Measurements from ENCODE around the gene STX10. TPM values are rescaled to one million over a fixed set of nuclear protein-coding genes. Genes with fewer than 3 reads are reported as not detected.

STX10 gene
- total and polyA plus RNA-seq, 9 of the 15 experiments (the other 6 are each of a cell fraction or from before 2014, with no cell fraction given): 0.51 to 66.3 (median 31.0) TPM

DNA sequence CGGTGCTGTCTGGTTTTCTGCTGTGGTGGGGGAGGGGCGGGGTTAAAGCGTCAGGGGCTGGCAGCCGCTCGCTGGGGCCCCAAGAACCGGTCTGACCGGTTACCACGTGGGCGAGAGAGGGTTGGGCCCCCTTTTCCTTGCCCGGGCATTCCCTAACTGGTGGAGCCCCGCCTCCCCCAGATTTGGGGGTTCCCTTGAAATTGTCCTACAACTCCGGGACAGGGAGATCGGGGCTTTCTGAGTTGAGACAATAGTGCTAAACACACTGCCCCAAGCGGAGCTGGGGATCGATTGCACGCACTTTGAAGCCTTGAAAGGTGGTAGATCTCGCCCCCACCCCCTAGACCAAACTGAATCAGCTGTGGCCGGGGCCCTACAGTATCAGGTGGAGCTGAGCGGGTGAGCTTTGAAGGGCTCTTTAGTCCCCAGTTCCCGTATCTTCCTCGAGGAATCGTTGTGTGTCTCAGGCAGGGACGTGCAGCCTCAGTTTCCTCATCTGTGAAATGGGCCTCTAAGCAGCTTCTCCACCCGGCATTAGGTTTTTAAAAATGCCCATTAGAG lies 4.8 kb upstream of the STX10 start (continued):
- TF ChIP-seq, protein P1, sequence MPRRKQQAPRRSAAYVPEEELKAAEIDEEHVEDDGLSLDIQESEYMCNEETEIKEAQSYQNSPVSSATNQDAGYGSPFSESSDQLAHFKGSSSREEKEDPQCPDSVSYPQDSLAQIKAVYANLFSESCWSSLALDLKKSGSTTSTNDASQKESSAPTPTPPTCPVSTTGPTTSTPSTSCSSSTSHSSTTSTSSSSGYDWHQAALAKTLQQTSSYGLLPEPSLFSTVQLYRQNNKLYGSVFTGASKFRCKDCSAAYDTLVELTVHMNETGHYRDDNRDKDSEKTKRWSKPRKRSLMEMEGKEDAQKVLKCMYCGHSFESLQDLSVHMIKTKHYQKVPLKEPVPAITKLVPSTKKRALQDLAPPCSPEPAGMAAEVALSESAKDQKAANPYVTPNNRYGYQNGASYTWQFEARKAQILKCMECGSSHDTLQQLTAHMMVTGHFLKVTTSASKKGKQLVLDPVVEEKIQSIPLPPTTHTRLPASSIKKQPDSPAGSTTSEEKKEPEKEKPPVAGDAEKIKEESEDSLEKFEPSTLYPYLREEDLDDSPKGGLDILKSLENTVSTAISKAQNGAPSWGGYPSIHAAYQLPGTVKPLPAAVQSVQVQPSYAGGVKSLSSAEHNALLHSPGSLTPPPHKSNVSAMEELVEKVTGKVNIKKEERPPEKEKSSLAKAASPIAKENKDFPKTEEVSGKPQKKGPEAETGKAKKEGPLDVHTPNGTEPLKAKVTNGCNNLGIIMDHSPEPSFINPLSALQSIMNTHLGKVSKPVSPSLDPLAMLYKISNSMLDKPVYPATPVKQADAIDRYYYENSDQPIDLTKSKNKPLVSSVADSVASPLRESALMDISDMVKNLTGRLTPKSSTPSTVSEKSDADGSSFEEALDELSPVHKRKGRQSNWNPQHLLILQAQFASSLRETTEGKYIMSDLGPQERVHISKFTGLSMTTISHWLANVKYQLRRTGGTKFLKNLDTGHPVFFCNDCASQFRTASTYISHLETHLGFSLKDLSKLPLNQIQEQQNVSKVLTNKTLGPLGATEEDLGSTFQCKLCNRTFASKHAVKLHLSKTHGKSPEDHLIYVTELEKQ (CRISPR knock-in tag; IDR thresholded peaks at IDR 0.05): no peak
- TF ChIP-seq, protein P2, sequence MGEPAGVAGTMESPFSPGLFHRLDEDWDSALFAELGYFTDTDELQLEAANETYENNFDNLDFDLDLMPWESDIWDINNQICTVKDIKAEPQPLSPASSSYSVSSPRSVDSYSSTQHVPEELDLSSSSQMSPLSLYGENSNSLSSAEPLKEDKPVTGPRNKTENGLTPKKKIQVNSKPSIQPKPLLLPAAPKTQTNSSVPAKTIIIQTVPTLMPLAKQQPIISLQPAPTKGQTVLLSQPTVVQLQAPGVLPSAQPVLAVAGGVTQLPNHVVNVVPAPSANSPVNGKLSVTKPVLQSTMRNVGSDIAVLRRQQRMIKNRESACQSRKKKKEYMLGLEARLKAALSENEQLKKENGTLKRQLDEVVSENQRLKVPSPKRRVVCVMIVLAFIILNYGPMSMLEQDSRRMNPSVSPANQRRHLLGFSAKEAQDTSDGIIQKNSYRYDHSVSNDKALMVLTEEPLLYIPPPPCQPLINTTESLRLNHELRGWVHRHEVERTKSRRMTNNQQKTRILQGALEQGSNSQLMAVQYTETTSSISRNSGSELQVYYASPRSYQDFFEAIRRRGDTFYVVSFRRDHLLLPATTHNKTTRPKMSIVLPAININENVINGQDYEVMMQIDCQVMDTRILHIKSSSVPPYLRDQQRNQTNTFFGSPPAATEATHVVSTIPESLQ (CRISPR knock-in tag; IDR thresholded peaks at IDR 0.05): no peak
- TF ChIP-seq ZNF133 (CRISPR knock-in tag; IDR thresholded peaks at IDR 0.05): no peak
- TF ChIP-seq ZNF589 (CRISPR knock-in tag; IDR thresholded peaks at IDR 0.05; ENCODE audit: low read depth): peak; percentile 47; the same call in 1 of the 2 replicates
- TF ChIP-seq POLR3G (IDR thresholded peaks at IDR 0.05; ENCODE audit: extremely low read depth, insufficient read length, insufficient replicate concordance): no peak
- TF ChIP-seq, protein P3, sequence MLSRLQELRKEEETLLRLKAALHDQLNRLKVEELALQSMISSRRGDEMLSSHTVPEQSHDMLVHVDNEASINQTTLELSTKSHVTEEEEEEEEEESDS (CRISPR knock-in tag; IDR thresholded peaks at IDR 0.05): no peak
- TF ChIP-seq CCAR2 (IDR thresholded peaks at IDR 0.05; ENCODE audit: low read depth, low read length): no peak
- 0 out of 2 replicates have a peak, but pooled peaks have one; percentile 32 for TF ChIP-seq ZNF77 (CRISPR knock-in tag; IDR thresholded peaks at IDR 0.05)
- TF ChIP-seq, protein P4, sequence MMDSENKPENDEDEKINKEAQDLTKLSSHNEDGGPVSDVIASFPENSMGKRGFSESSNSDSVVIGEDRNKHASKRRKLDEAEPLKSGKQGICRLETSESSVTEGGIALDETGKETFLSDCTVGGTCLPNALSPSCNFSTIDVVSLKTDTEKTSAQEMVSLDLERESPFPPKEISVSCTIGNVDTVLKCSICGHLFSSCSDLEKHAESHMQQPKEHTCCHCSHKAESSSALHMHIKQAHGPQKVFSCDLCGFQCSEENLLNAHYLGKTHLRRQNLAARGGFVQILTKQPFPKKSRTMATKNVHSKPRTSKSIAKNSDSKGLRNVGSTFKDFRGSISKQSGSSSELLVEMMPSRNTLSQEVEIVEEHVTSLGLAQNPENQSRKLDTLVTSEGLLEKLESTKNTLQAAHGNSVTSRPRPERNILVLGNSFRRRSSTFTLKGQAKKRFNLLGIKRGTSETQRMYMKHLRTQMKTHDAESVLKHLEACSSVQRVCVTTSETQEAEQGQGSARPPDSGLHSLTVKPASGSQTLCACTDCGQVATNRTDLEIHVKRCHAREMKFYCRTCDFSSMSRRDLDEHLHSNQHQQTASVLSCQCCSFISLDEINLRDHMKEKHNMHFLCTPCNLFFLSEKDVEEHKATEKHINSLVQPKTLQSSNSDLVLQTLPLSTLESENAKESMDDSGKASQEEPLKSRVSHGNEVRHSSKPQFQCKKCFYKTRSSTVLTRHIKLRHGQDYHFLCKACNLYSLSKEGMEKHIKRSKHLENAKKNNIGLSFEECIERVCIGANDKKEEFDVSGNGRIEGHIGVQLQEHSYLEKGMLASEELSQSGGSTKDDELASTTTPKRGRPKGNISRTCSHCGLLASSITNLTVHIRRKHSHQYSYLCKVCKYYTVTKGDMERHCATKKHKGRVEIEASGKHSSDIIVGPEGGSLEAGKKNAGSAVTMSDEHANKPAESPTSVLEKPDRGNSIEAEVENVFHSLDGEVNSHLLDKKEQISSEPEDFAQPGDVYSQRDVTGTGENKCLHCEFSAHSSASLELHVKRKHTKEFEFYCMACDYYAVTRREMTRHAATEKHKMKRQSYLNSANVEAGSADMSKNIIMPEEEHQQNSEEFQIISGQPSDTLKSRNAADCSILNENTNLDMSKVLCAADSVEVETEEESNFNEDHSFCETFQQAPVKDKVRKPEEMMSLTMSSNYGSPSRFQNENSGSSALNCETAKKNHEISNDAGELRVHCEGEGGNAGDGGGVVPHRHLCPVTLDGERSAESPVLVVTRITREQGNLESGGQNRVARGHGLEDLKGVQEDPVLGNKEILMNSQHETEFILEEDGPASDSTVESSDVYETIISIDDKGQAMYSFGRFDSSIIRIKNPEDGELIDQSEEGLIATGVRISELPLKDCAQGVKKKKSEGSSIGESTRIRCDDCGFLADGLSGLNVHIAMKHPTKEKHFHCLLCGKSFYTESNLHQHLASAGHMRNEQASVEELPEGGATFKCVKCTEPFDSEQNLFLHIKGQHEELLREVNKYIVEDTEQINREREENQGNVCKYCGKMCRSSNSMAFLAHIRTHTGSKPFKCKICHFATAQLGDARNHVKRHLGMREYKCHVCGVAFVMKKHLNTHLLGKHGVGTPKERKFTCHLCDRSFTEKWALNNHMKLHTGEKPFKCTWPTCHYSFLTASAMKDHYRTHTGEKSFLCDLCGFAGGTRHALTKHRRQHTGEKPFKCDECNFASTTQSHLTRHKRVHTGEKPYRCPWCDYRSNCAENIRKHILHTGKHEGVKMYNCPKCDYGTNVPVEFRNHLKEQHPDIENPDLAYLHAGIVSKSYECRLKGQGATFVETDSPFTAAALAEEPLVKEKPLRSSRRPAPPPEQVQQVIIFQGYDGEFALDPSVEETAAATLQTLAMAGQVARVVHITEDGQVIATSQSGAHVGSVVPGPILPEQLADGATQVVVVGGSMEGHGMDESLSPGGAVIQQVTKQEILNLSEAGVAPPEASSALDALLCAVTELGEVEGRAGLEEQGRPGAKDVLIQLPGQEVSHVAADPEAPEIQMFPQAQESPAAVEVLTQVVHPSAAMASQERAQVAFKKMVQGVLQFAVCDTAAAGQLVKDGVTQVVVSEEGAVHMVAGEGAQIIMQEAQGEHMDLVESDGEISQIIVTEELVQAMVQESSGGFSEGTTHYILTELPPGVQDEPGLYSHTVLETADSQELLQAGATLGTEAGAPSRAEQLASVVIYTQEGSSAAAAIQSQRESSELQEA (IDR thresholded peaks at IDR 0.05; ENCODE audit: low read depth): no peak
- TF ChIP-seq KLF16 (IDR thresholded peaks at IDR 0.05): no peak
- TF ChIP-seq BDP1 (IDR thresholded peaks at IDR 0.05; ENCODE audit: insufficient read depth, insufficient read length): no peak
- TF ChIP-seq SIX5 (IDR thresholded peaks at IDR 0.05; ENCODE audit: borderline replicate concordance in 1 of 2, insufficient read depth in 1 of 2, low read depth in 1 of 2, low read length in 2 of 2): no peak
- TF ChIP-seq ATF7 (IDR thresholded peaks at IDR 0.05): 0 out of 2 replicates have a peak, but pooled peaks have one; percentile 42

Measured in K562 (cell line).